DOHH2 (cell line): ENCODE results near the gene FAM120A.

Experiments
- H3F3A ChIP-seq: fragments of 200-600 bp; sonication (generic), shearing (Covaris generic); 2 replicates; pipeline ENCODE4 v1.6.0; 2016; ENCODE audit warnings: antibody characterized with exemption, mild to moderate bottlenecking; ENCODE audit not compliant: control insufficient read depth, insufficient read depth
- H3K27ac ChIP-seq: fragments of 200-600 bp; sonication (generic); 2 replicates; pipeline ENCODE4 v1.5.1; 2014; ENCODE audit warnings: low read depth, mild to moderate bottlenecking, low read length, moderate library complexity
- H3K27me3 ChIP-seq: fragments of 200-600 bp; sonication (generic); 2 replicates; pipeline ENCODE4 v1.6.1; 2014; ENCODE audit warnings: mild to moderate bottlenecking, low read length, mixed read lengths; ENCODE audit not compliant: control insufficient read depth
- H3K36me3 ChIP-seq: fragments of 200-600 bp; sonication (generic); 2 replicates; pipeline ENCODE4 v1.6.1; 2014; ENCODE audit warnings: mild to moderate bottlenecking, low read length, moderate library complexity, mixed read lengths; ENCODE audit not compliant: control insufficient read depth
- H3K4me1 ChIP-seq: fragments of 200-600 bp; sonication (generic); 2 replicates; pipeline ENCODE4 v1.6.1; 2014; ENCODE audit warnings: mild to moderate bottlenecking, low read length, mixed read lengths; ENCODE audit not compliant: control insufficient read depth
- H3K4me2 ChIP-seq: fragments of 200-600 bp; sonication (generic); 2 replicates; pipeline ENCODE4 v1.6.0; 2014; ENCODE audit warnings: mild to moderate bottlenecking, low read length, moderate library complexity
- H3K4me3 ChIP-seq: fragments of 200-600 bp; sonication (generic); 2 replicates; pipeline ENCODE4 v1.5.1; 2014; ENCODE audit warnings: mild to moderate bottlenecking, low read length, mixed read lengths
- H3K79me2 ChIP-seq: fragments of 200-600 bp; sonication (generic); 2 replicates; pipeline ENCODE4 v1.6.1; 2014; ENCODE audit warnings: mild to moderate bottlenecking, low read length, mixed read lengths; ENCODE audit not compliant: control insufficient read depth
- H3K9me2 ChIP-seq: fragments of 200-600 bp; sonication (generic); replicated peaks from 2 replicates; pipeline ENCODE4 v1.6.1; 2014; ENCODE audit warnings: mild to moderate bottlenecking, low read length, mixed read lengths; ENCODE audit not compliant: control insufficient read depth
- H3K9me3 ChIP-seq: fragments of 200-600 bp; sonication (generic); 2 replicates; pipeline ENCODE4 v1.6.1; 2014; ENCODE audit warnings: antibody characterized with exemption, low read length, mixed read lengths; ENCODE audit not compliant: control insufficient read depth, insufficient read depth
- H4K20me1 ChIP-seq: fragments of 200-600 bp; sonication (generic); 2 replicates; pipeline ENCODE4 v1.6.0; 2014; ENCODE audit warnings: low read depth, mild to moderate bottlenecking, antibody characterized with exemption, low read length, moderate library complexity; ENCODE audit not compliant: control insufficient read depth, insufficient read depth
- EZH2phosphoT487 ChIP-seq: fragments of 200-600 bp; sonication (generic); IDR thresholded peaks from 2 replicates; pipeline ENCODE4 v1.6.1; 2017; ENCODE audit warnings: borderline replicate concordance, mild to moderate bottlenecking, antibody characterized with exemption, low read length, moderate library complexity, mixed read lengths
- TF ChIP-seq, protein P1 (sequence below): fragments of 200-600 bp; sonication (generic); IDR thresholded peaks from one replicate; pipeline ENCODE4 v1.5.1; 2014; ENCODE audit warnings: antibody characterized with exemption, mild to moderate bottlenecking, low read depth, low read length; ENCODE audit not compliant: poor library complexity, severe bottlenecking

The FAM120A gene

GRCh38 chr9:93458712-93459111 lies 7.2 kb downstream of the FAM120A start:
- no peak for TF ChIP-seq EZH2phosphoT487
- TF ChIP-seq, protein P1, sequence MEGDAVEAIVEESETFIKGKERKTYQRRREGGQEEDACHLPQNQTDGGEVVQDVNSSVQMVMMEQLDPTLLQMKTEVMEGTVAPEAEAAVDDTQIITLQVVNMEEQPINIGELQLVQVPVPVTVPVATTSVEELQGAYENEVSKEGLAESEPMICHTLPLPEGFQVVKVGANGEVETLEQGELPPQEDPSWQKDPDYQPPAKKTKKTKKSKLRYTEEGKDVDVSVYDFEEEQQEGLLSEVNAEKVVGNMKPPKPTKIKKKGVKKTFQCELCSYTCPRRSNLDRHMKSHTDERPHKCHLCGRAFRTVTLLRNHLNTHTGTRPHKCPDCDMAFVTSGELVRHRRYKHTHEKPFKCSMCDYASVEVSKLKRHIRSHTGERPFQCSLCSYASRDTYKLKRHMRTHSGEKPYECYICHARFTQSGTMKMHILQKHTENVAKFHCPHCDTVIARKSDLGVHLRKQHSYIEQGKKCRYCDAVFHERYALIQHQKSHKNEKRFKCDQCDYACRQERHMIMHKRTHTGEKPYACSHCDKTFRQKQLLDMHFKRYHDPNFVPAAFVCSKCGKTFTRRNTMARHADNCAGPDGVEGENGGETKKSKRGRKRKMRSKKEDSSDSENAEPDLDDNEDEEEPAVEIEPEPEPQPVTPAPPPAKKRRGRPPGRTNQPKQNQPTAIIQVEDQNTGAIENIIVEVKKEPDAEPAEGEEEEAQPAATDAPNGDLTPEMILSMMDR, result no peak
- Histone ChIP-seq H3F3A (peaks cover 27% of the 10 kb centered on the region), H3K27me3 (no peaks in the 10 kb centered on the region), H4K20me1 (peaks cover 24% of the 10 kb centered on the region), H3K36me3 (peaks cover 66% of the 10 kb centered on the region), H3K79me2 (peaks cover 100% of the 10 kb centered on the region), H3K9me3 (no peaks in the 10 kb centered on the region), H3K4me3 (no peak overlapping the region), H3K27ac (no peak overlapping the region), H3K4me2 (peak overlapping the region; percentile 33), H3K4me1 (peaks cover 92% of the 10 kb centered on the region), H3K9me2 (no peaks in the 10 kb centered on the region)

GRCh38 chr9:93459432-93459847 lies 8.0 kb downstream of the FAM120A start:
- H3K79me2 ChIP-seq, result peaks cover 100% of the 10 kb centered on the region

DNA sequence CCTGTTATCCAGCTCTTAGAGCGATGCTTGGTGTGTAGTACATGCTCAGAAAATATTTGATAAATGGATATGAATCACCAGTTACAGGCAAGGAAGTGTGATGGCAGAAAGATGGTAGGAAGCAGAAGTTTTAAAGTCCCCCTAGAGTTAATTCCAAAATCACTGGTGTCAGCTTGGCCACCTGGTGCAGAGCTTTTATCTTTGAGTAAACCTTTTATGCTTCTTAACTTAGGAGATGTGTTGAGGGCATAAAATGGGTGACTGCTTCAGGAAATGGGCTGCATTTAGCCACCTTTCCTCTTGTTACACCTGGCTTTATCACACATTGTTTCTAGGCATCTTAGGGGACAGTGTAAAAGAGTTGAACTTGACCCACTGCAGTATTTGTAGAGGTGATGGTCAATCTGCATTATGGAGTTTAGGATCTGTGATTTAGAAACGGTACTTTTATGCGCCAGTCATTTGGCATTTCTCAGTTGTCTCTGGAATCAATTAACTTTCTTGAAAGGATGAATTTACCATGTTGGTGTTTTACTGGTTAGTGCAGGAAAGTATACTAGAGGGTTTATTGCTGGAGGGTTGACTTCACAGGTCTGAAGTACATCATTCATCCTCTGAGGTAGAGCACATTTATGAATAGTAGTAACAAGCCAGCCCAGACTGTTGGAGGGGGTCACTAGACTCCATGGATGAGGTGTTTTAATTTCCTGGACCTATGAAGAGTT lies 9.4 kb downstream of the FAM120A start:
- Histone ChIP-seq H3K79me2 (peaks cover 100% of the 10 kb centered on the region), H3K9me3 (no peaks in the 10 kb centered on the region), H3F3A (peaks cover 34% of the 10 kb centered on the region), H3K4me2 (peak overlapping the region; percentile 33), H3K27me3 (no peaks in the 10 kb centered on the region), H3K4me3 (peak overlapping the region; percentile 30), H3K36me3 (peaks cover 57% of the 10 kb centered on the region), H3K9me2 (no peaks in the 10 kb centered on the region), H3K4me1 (peaks cover 93% of the 10 kb centered on the region), H3K27ac (peak overlapping the region; percentile 34), H4K20me1 (peaks cover 10% of the 10 kb centered on the region; the same call in 1 of the 2 replicates)
- TF ChIP-seq, protein P1, result no peak
- no peak for TF ChIP-seq EZH2phosphoT487

More at GRCh38 chr9:93459432-93459847, 8.0 kb downstream of the FAM120A start:
- Histone ChIP-seq H4K20me1 (peaks cover 17% of the 10 kb centered on the region), H3K9me2 (no peaks in the 10 kb centered on the region), H3K4me2 (peak overlapping the region; percentile 33), H3K4me1 (peaks cover 93% of the 10 kb centered on the region), H3K27ac (peak overlapping the region; percentile 1; the same call in 1 of the 2 replicates), H3K4me3 (0 out of 2 replicates have a peak overlapping the region, but pooled peaks have one; percentile 1), H3F3A (peaks cover 34% of the 10 kb centered on the region), H3K36me3 (peaks cover 59% of the 10 kb centered on the region), H3K27me3 (no peaks in the 10 kb centered on the region), H3K9me3 (no peaks in the 10 kb centered on the region)
- TF ChIP-seq, protein P1, result no peak
- no peak for TF ChIP-seq EZH2phosphoT487
